HG03039 (cell line): ENCODE data around the gene FOXE1.

ENCODE experiments used
- ATAC-seq: cut with Tn5 transposase; IDR thresholded peaks from one replicate; pipeline ENCODE4 v1.9.1; 2021; ENCODE audit warnings: mild to moderate bottlenecking, moderate library complexity; ENCODE audit not compliant: unreplicated experiment

FOXE1 gene

DNA sequence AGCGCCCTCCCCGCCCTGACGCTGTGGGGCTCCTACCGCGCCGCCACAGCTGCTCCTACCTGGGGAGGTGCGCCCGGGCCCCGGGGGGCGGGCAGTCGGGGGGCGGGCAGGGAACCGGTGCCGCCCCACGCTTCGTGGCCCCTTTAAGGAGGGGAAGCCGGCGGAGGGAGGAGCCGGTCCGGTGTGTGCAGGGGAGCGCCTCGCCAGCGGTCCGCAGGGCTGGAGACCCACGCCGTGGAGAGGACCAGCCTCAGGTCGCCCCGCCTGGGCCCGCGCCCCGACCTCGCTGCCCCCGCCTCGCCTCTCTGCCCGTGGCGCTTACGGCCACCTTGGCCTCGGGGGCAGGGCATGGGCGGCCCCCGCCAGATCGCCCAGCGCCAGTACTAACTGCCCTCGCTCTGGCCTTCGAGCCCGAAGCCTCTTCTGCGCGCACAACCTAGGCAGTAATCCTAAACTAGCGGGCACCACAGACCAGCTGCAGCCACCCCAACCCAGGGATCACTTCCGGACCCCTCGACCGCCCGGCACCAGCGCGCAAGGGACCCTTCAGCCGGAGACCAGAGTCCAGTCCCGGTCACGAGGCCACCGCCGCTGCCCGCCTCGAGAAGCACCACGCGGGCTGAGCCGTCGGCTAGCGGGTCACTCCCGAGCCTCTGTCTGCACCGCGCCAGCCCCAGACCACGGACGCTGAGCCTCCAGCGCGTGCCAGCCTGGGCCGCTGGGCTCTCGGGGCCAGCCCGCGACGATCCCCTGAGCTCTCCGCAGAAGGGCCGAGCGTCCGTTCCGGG is at the start of gene FOXE1:
Gene FOXE1 (plus strand): TSS at position 171 of the 788 bp plus-strand sequence. CDS start 689 bp downstream, outside the sequence.
- ATAC-seq = no peak

DNA sequence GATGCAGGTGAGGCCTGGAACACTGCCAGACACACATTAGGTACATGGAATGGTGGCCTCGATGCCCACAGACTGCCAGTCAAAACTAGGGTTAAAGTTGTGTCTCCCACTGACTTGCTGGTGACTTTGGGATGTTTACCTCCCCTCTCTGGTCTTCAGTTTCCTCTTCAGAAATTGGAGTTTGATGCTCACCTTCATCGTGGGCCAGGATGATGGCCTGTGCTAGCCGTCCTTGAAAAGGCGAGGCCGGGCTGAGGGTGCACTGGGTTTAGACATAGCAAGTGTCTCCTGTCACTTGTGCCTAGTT is 49.0 kb upstream of the FOXE1 start:
- no peak for ATAC-seq

DNA sequence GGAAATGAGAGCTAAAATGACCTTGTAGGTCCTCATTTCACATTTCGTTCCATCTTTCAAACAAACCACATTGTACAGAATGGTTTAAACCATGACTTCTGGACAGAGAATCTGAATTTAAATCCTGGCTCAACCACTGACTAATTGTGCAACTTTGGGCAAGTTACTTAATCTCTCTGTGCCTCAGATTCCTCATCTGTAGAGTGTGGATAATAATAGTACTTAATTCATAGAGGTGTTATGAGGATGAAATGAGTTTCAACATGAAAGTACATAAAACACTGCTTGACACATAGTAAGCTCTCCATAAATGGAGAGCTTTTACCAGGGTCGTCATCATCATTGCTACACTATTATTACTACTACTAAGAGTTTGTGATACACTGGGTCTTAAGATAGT is 46.3 kb upstream of the FOXE1 start:
- no peak for ATAC-seq

DNA sequence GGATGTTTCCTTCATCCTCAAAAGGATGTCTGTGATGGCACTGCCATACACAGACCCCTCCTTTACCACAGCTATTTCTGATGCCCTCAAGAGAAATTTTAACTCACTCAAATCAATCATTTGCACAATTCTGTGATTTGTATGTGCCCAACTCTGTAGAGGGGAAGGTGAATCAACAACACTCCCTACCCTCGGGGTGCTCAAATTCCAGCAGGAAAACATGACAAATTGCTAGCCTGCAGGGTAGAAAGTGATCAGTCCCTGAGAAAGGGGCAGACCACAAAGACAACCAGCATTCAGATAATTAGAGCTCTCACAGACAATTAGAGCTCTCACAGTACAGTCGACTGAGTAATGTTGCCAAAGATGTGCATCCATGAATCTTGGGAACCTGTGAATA is 45.3 kb upstream of the FOXE1 start:
- no peak for ATAC-seq

DNA sequence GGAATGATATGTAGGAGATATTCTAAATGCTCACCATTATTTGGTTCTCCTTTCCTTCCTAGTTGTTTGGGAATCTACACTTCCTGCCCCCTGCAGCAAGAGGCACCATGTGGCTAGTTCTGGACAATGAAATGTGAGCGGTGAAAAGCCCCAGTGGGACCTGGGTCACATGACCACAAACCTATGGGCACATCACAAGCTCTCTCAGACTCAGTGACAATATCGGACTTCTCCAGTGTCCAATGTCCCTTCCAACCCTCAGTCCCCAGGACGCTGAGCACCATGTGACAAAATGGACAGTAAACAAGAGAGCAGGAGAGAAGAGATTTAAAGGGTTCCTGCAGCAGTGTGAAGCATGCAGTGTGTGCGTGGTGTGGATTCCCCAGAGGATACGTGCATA is 44.6 kb upstream of the FOXE1 start:
- no peak for ATAC-seq

DNA sequence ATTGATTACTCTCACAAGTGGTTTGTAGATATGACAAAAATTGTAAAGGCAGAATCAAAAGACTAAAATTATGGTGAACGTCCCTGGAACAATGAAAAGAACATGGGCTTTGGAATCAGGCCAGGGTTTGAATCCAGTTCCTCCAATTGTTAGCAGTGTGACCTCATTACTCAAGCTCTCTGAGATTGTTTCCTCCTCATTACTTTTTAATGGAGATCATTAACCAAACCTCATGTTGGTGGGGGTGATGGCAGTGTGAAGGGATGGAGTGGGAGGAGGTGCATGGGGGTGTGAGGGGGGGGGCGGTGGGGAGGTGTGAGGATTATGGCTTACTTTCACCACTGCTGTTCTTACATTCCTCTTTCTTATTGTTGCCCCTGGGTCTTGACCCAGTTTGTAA is 44.1 kb upstream of the FOXE1 start:
- no peak for ATAC-seq

DNA sequence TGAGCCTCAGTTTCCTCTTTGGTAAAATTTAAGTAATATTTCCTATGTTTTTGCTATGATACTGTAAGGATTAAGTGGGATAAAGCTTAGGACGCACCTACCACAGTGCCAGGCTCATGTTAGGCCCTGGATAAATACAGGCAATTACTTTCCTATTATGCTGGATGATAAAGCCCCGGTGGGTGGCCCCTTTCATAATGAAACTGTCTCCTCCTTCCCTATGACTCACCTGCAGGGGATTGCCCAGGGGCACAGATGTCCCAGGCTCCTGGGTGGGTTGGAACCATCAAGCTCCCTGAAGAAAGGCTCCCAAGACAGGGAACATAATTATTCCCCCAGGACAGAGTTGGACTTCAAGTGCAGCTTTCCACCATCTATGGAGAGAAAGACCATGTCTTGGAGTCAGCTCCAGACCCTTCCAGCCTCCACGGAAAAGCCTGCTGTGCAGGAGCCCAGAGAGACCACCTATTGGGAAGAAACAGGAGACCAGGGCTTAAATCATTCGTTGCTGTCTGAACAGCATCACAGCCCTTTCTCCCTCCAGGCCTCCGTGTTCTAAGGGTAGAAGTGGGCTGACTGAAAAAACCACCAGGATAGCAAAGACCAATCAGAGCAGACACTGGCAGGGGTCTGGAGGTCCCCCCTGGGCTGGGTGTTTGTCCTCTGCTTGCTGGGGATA is 43.2 kb upstream of the FOXE1 start:
- ATAC-seq = no peak

DNA sequence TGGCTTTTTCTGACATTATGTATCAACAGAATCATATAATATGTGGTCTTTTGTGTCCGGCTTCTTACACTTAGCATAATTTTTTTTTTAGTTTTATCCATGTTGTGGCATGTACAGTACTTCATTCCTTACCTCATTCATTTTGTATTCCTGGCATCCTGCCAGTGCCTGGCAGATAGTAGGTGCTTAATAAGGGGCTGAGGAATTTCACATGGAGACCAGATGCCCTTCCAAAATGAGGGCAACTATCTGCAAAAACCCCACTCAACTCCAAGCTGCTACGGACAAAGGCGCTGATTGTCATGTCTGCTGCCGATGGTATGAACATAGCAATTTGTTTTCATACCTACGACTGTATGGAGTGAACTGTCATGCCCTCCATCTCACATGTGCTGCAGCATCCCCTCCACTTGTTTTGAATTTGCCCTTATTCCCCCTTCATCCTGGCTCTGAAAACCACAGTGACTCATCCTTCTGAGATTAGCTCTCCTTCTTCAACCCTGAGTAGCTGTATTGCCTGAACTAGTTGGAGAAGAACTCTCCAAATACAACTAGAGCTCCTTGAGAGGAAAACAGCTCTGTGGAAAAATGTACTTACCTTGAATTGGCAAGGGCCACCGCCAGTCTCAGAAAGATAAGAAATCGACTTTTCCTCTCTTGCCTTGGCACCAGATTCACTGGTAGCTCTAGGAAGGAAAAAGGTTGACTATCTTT is 41.3 kb upstream of the FOXE1 start:
- no peak for ATAC-seq

DNA sequence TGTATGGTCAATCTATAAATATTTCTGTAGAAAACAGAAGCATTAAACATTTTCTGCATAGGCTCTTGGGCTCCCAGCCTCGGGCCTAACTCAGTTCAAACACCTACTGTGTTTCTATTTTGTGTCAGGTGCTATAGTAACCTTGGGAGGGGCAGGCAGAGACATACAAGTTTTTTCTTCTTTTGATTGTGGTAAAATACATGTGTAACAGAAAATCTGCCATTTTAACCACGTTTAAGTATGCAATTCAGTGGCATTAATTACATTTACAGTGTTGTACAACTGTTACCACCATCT is 40.8 kb upstream of the FOXE1 start:
- ATAC-seq = no peak

DNA sequence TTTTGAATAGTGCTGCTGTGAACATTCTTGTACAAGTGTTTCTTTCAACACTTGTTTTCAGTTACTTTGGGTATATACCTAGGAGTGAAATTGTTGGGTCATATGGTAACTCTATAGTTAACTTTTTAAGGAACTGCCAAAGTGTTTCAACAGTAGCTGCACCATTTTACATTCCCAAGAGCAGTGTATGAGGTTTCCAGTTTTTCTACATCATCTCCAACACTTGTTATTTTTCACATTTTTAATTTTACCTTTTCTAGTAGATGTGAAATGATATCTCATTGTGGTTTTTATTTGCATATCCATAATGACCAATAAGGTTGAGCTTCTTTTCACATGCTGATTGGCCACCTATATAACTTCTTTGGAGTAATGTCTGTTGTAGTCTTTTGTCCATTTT is 40.0 kb upstream of the FOXE1 start:
- no peak for ATAC-seq

DNA sequence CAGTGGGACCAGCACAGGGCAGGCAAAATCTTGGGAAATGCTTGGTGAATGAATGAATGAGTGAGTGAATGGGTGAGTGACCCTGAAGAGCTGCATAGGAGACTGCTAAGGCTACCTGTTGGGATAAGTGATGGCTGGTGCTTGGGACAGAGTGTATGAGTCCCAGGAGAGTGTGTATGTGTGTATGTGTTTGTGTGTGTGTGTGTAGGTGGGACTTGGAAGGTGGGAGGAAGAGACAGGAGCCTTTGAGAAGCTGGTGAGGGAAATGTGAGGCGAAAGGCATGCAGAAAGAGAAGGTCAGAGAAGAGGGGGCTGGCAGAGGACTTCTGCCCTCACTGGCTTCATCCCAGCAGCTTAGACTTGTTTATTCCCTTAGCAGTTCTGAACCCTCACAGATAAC is 33.3 kb upstream of the FOXE1 start:
- ATAC-seq = no peak

DNA sequence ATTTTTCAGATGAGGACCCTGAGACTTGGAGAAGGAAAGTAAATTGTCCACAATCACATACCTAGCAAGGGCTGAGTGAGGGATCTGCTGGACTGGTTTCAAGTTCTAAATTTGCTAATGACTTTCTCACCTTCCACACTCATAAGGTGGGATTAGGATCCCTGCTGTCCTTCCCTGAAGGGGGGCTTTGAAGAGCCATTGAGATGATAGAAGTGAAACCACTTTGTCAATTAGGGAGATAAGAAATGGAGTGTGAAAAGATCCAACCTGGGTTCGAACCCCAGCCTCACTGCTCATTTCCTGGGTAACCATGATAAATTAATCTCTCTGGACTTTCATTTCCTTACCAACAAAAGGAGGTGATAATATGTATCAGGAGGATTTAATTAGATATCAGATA is 32.7 kb upstream of the FOXE1 start:
- ATAC-seq = no peak

DNA sequence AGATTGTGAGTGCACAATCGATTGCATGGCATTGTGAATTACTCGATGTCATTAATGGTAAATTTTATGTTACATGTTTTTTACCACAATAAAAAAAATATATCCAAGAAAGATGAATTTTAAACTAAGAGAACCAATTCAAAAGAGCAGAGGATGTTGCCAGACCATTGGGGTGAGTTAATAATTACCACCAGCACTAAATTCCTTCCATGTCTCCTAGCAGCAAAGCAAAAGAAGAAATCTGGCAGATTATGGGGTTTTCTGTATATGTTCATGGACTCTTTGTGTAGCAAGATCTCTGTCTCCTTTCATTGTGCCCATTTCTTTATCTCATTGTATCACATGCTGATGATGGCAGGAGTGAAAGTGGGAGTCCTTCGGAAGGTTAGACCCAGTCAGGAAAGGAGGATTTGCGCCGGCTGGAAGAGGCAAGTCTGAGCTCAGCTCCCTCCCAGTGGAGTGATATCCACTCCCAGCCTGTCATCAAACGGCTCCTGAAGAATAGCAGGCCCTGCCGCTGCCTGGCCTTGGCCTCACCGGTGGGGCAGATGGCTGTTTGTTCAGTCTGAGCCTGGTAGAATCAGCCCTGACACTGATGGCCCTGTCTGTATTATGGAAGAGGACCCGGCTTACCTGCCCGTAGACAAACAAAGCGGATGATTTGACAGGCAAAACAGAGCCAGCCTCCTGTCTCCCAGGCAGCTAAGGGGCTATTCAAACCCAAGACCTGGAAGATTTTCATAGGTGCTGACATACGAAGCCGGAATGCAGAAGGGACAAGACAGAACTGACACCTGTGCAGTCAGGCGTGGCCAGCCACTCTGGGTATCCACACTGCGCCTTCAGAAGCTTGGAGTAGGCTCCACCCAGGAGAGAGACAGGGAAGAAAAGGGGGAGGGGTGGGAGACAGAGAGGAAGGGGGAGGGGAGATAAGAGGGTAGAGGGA is 21.9 kb upstream of the FOXE1 start:
- ATAC-seq = no peak

DNA sequence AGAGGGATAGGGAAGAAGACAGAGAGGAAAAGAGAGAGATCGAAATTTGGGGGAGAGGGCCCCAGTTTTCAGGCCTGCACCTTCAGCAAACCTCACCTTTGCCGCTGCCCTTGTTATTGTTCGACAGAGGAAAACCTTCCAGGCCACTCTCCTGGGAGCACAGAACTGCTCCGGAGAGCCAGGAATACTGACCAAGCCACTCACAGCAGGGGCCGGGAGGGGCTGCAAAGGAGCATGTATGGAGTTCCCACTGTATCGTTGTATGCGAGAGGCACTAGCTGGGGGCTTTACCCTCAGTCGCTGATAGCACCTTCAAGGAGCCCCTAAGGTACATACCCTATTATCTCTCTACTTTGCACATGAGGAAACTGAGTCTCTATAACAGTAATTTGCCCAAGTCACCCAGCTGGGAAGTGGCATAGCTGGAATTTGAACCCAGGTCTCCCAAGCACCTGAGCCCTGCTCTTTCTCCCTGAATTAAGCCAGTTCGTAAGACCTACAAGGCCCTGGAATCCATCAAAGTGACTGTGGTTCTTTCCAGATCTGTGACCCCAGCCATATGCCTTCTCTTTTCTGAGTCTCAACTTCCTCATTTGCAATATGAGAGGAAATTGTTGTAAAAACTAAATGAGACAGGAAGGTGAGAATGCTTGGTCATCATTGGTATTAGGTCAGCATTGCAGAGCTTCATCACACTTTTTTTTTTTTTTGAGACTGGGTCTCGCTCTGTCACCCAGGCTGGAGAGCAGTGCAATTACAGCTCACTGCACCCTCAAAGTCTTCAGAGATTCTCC is 21.0 kb upstream of the FOXE1 start:
- ATAC-seq = no peak

DNA sequence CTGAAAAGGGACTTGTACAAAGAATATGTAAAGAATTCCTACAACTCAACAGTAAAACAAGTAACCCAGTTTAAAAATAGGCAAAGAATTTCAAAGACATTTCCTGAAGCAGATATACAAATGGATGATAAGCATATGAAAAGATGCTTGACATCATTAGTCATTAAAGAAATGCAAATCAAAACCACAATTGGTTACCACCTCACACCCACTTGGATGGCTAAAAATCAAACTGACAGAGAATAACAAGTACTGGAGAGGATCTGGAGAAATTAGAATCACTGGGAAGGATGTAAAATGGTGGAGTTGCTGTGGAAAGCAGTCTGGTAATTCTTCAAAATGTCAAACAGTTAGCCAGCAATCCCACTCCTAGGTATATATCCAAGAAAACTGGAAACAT is 12.5 kb upstream of the FOXE1 start:
- no peak for ATAC-seq

DNA sequence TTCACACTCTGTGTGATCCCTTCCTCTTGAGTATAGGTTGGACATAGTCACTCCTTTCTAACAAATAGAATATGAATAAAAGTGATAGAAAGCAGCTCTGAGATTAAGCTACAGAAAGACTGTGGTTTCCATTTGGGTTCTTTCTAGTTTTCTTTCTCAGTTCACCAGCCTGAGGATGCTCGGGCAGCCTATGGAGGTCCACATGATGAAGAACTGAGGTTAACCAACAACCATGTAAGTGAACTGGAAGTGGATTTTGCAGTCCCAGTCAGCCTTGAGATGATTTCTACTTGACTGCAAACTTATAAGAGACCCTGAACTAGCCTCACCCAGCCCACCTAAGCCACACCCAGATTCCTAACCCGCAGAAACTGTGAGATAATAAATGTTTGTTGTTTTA is 10.1 kb upstream of the FOXE1 start:
- ATAC-seq = no peak

DNA sequence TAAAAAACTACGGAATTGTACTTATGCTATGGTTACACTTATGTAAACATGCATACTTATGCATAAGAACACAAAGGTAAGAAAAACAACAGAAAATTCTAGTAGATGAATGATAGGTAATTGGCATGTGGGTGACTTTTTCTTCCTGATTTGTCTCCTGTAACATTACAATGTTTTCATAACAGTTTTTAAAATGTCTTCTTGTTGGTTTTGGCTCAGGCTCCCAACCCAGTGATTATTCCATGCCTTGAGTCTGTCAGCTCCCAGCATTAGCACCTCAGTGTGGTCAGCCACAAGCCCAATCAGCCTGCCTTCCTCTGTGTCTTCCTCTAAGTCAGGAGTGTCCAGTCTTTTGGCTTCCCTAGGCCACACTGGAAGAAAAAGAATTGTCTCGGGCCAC is 7.9 kb upstream of the FOXE1 start:
- no peak for ATAC-seq

DNA sequence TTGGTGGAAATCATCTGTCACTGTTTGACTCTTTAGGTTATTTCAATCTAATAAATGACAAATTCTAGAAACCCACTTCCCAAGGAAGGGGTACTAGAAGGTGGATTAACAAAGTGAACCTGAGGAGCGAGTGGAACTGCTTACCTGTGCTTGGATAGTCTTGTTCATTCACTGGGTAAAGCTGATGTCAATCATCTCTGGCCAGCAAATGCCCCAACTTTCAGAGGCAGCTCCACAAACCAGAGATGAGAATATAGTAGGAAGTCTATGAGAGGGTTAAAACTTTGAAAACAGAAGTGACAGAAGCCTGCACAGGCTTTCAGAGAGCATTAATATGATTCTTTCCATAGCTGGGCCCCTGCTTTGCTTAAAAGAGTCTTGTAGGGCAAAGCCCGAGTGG is 7.3 kb upstream of the FOXE1 start:
- ATAC-seq = no peak

DNA sequence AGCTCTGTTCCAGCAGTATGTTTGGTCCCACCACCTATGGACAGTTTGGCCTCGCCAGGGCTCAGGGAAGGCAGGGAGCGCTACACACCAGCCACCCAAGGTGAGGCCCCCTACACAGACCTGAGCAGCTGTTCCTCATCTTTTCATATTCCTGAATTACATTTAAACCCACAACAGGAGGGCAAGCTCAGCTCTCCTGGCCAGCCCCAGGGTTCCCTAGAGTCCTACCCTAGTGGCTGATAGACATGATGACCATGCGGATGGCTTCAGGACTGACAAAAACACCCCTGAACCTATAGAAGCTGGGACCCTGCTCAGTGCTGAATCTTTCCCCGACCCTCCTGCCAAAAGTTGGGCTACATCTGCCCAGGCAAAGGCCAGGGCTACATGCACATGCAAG is 6.7 kb upstream of the FOXE1 start:
- ATAC-seq = no peak

DNA sequence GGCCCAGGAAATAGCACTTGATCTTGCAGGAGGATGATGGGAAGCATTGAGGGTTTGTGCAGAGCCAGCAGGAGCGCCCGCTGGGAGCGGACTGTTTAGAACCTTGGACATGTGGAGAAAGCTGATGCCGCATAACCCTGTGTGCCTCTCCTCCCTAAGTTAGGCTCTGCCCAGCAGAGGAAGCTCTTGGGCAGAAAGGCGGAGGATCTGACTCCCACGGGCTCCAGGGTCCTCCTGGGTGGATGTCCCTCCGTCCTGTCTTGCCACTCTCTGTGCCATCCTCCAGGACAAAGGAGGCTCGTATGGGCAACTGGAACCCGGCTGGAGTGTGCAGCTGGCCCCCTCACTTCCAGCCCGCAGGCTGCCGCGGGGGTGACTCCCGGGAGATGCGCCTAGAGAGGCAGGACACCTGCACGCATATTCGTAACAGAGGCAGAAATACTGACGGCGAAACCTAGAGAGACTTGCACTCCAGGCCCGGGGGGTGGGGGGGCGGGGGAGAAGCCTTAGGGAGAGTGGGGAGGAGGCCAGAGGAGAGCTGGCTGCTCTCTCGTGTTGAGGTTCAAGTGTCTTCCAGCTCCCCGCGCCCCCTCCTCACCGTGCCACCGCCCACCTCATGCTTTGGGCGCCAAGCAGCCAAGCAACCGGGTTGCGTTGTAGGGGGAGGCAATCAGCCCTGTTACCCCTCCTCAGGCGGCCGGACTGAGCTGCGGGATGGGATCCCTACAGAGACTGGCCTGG is 5.4 kb upstream of the FOXE1 start:
- ATAC-seq = no peak
